SK-N-SH (cell line): ENCODE measurements around the gene LCE1D. TPM values are rescaled to one million over a fixed set of nuclear protein-coding genes. Genes with fewer than 3 reads are reported as not detected.

Experiments used
- CTCF ChIA-PET: fragments of 300-600, 350-600 bp; formaldehyde crosslinking; extraction: SDS; loops from one replicate; lab custom pipeline; 2021; lab: Yijun Ruan, JAX
- POLR2A ChIA-PET: fragments of 350-600 bp; sonication (Branson Sonifier 250); formaldehyde crosslinking; extraction: SDS; loops from one replicate; lab custom pipeline; 2020; ENCODE audit warnings: antibody characterized with exemption, inconsistent platforms; lab: Yijun Ruan, JAX
- DNase-seq: peaks from one replicate; pipeline ENCODE4 v3.0.0; 2012
- H2AFZ ChIP-seq: fragments of 200-600 bp; sonication (generic); 2 replicates; pipeline ENCODE4 v1.8.1; 2016; ENCODE audit warnings: antibody characterized with exemption, mild to moderate bottlenecking, low read depth
- H3F3A ChIP-seq: fragments of 200-600 bp; sonication (generic); replicated peaks from 2 replicates; pipeline ENCODE3; 2016; ENCODE audit warnings: antibody characterized with exemption, mild to moderate bottlenecking; ENCODE audit not compliant: insufficient read depth
- H3K27ac ChIP-seq, 2 experiments: fragments of 200-500 bp in 1 of 2; fragments of 200-600 bp in 1 of 2; sonication (Bioruptor generic) in 1 of 2; sonication (generic), shearing (Covaris generic) in 1 of 2; 2 replicates each; pipeline versions ENCODE4 v1.5.1 to v1.6.1; 2014 to 2016; ENCODE audit warnings: low read depth in 2 of 2, inconsistent platforms in 1 of 2, low read length in 1 of 2, mild to moderate bottlenecking in 1 of 2, mixed read lengths in 1 of 2
- H3K27me3 ChIP-seq: fragments of 200-600 bp; sonication (generic), shearing (Covaris generic); 2 replicates; pipeline ENCODE4 v1.6.1; 2016; ENCODE audit warnings: mixed run types; ENCODE audit not compliant: insufficient read depth
- H3K36me3 ChIP-seq, 2 experiments: fragments of 200-500 bp in 1 of 2; fragments of 200-600 bp in 1 of 2; sonication (Bioruptor generic) in 1 of 2; sonication (generic) in 1 of 2; replicated peaks in 1 of 2; 2 replicates each; pipeline versions ENCODE3 to v1.5.1; 2014 to 2016; ENCODE audit warnings: low read length in 1 of 2, mild to moderate bottlenecking in 1 of 2; ENCODE audit not compliant: insufficient read depth in 2 of 2, control insufficient read depth in 1 of 2
- H3K4me1 ChIP-seq, 2 experiments: fragments of 200-500 bp in 1 of 2; fragments of 200-600 bp in 1 of 2; sonication (Bioruptor generic) in 1 of 2; sonication (generic), shearing (Covaris generic) in 1 of 2; 2 replicates each; pipeline versions ENCODE4 v1.5.1 to v1.6.1; 2014 to 2016; ENCODE audit warnings: low read depth in 1 of 2, low read length in 1 of 2, mixed run types in 1 of 2; ENCODE audit not compliant: insufficient read depth in 2 of 2, control insufficient read depth in 1 of 2
- H3K4me2 ChIP-seq: fragments of 200-600 bp; sonication (generic), shearing (Covaris generic); 2 replicates; pipeline ENCODE4 v1.6.1; 2017; ENCODE audit warnings: mixed run types
- H3K4me3 ChIP-seq, 2 experiments: fragments of 200-500 bp in 1 of 2; fragments of 200-600 bp in 1 of 2; sonication (Bioruptor generic) in 1 of 2; sonication (generic), shearing (Covaris generic) in 1 of 2; 2 replicates each; pipeline versions ENCODE4 v1.5.1 to v1.8.1; 2014 to 2016; ENCODE audit warnings: low read depth in 2 of 2, inconsistent platforms in 1 of 2, low read length in 1 of 2, mild to moderate bottlenecking in 1 of 2, mixed read lengths in 1 of 2, moderate library complexity in 1 of 2
- H3K79me2 ChIP-seq: fragments of 200-600 bp; sonication (generic); 2 replicates; pipeline ENCODE4 v1.8.1; 2017; ENCODE audit warnings: mild to moderate bottlenecking; ENCODE audit not compliant: insufficient read depth
- H3K9ac ChIP-seq: fragments of 200-600 bp; sonication (generic); 2 replicates; pipeline ENCODE4 v1.6.1; 2017; ENCODE audit warnings: mixed run types
- H3K9me2 ChIP-seq: fragments of 200-600 bp; sonication (generic); 2 replicates; pipeline ENCODE4 v1.6.1; 2017; ENCODE audit warnings: mixed run types
- H3K9me3 ChIP-seq: fragments of 200-600 bp; sonication (generic); 2 replicates; pipeline ENCODE4 v1.6.1; 2017; ENCODE audit warnings: mixed run types, mild to moderate bottlenecking, moderate library complexity
- H4K20me1 ChIP-seq: fragments of 200-600 bp; sonication (generic); 2 replicates; pipeline ENCODE4 v1.6.1; 2017; ENCODE audit warnings: mild to moderate bottlenecking, mixed run types; ENCODE audit not compliant: insufficient read depth
- FOXJ3 ChIP-seq: sonication (generic); formaldehyde crosslinking; IDR thresholded peaks from 2 replicates; pipeline ENCODE4 v1.5.1; 2020; ENCODE audit warnings: mild to moderate bottlenecking, missing genetic modification reagents
- FOXM1 ChIP-seq: IDR thresholded peaks from 2 replicates; pipeline ENCODE4 v1.4.0; 2012; ENCODE audit warnings: low read depth, mild to moderate bottlenecking
- GABPA ChIP-seq: IDR thresholded peaks from 2 replicates; pipeline ENCODE4 v1.4.0; 2012; ENCODE audit warnings: low read depth, mild to moderate bottlenecking
- IRF3 ChIP-seq: fragments of 150-350 bp; IDR thresholded peaks from 2 replicates; pipeline ENCODE4 v1.6.1; 2016; ENCODE audit warnings: mild to moderate bottlenecking, low read depth, low read length
- MEF2A ChIP-seq: IDR thresholded peaks from 2 replicates; pipeline ENCODE4 v1.4.0; 2012; ENCODE audit warnings: low read depth, borderline replicate concordance
- NFIC ChIP-seq: IDR thresholded peaks from 2 replicates; pipeline ENCODE4 v1.4.0; 2012; ENCODE audit warnings: borderline replicate concordance
- NRF1 ChIP-seq: IDR thresholded peaks from 2 replicates; pipeline ENCODE4 v1.6.1; 2012; ENCODE audit warnings: low read depth, mild to moderate bottlenecking, low read length
- PBX3 ChIP-seq: IDR thresholded peaks from 2 replicates; pipeline ENCODE4; 2012
- POLR2AphosphoS5 ChIP-seq: IDR thresholded peaks from 2 replicates; pipeline ENCODE4 v1.6.1; 2012; ENCODE audit warnings: low read depth, low read length
- RAD21 ChIP-seq: IDR thresholded peaks from 2 replicates; pipeline ENCODE4 v1.6.1; 2012; ENCODE audit warnings: mild to moderate bottlenecking, low read length
- RCOR1 ChIP-seq: fragments of 150-350 bp; IDR thresholded peaks from 2 replicates; pipeline ENCODE4 v1.6.1; 2017; ENCODE audit warnings: antibody characterized with exemption, low read length
- REST ChIP-seq: IDR thresholded peaks from 2 replicates; pipeline ENCODE4 v1.6.1; 2012; ENCODE audit warnings: mild to moderate bottlenecking, low read depth, low read length, moderate library complexity
- RFX5 ChIP-seq: IDR thresholded peaks from 2 replicates; pipeline ENCODE4 v1.6.1; 2012; ENCODE audit warnings: mild to moderate bottlenecking, improper control_type of control experiment, low read length
- RXRA ChIP-seq: IDR thresholded peaks from 2 replicates; pipeline ENCODE4 v1.4.0; 2012; ENCODE audit warnings: low read depth, mild to moderate bottlenecking, borderline replicate concordance
- SIN3A ChIP-seq: IDR thresholded peaks from 2 replicates; pipeline ENCODE4 v1.6.1; 2012; ENCODE audit warnings: low read depth, mild to moderate bottlenecking, low read length, moderate library complexity, borderline replicate concordance
- SMC3 ChIP-seq: IDR thresholded peaks from 2 replicates; pipeline ENCODE4 v1.6.1; 2012; ENCODE audit warnings: low read depth, low read length, improper control_type of control experiment
- TAF1 ChIP-seq: IDR thresholded peaks from 2 replicates; pipeline ENCODE4 v1.6.1; 2012; ENCODE audit warnings: low read depth, mild to moderate bottlenecking, low read length, moderate library complexity, borderline replicate concordance
- TCF12 ChIP-seq: IDR thresholded peaks from 2 replicates; pipeline ENCODE4 v1.4.0; 2012
- USF1 ChIP-seq: IDR thresholded peaks from 2 replicates; pipeline ENCODE4 v1.4.0; 2012; ENCODE audit warnings: low read depth, borderline replicate concordance
- YY1 ChIP-seq: IDR thresholded peaks from 2 replicates; pipeline ENCODE4 v1.4.0; 2012; ENCODE audit warnings: low read depth, mild to moderate bottlenecking
- WGBS: methylation state at CpG from one replicate; pipeline ENCODE4 v1.1.6; 2017; ENCODE audit warnings: low lambda C conversion rate; 5-methylcytosine and 5-hydroxymethylcytosine counted together
- polyA plus RNA-seq, 3 experiments: library from polyadenylated mRNA; depleted of rRNA; stranded (reverse); fragments of >200 nt; gene quantifications; 2 replicates each; pipeline ENCODE4 v1.2.3, GENCODE V29; 2012

The LCE1D gene
- polyA plus RNA-seq, 1 of the 3 experiments (the other 2 are of a cell fraction), result not detected

- H3K36me3 ChIP-seq, result no peaks in the 10 kb centered on the region
- no peaks in the 10 kb centered on the region for H3F3A ChIP-seq
- H3K4me1 ChIP-seq, result no peaks in the 10 kb centered on the region
- 0% methylated on average over 1 of the region's 1 CpG for WGBS
- no peak overlapping the region for H3K9ac ChIP-seq
- H3K9me2 ChIP-seq, result no peaks in the 10 kb centered on the region
- H4K20me1 ChIP-seq, result no peaks in the 10 kb centered on the region
- ChIA-PET POLR2A (no interaction called here), CTCF (no interaction called here)
- H3K79me2 ChIP-seq, result no peaks in the 10 kb centered on the region
- H3K9me3 ChIP-seq, result no peaks in the 10 kb centered on the region
- no peak overlapping the region for H2AFZ ChIP-seq
- no peak overlapping the region for H3K4me3 ChIP-seq
- H3K27me3 ChIP-seq, result no peaks in the 10 kb centered on the region
- DNase-seq, result no peak
- H3K27ac ChIP-seq, result no peak overlapping the region
- TF ChIP-seq TCF12, result no peak
- TF ChIP-seq FOXJ3 (CRISPR knock-in tag), result no peak
- TF ChIP-seq SMC3, result no peak
- no peak for TF ChIP-seq RFX5
- TF ChIP-seq NRF1, result no peak
- TF ChIP-seq REST, result no peak
- H3K4me2 ChIP-seq, result no peak overlapping the region
Measured at GRCh38 chr1:152770411-152770810, 26.1 kb upstream of the LCE1D start.

GRCh38 chr1:152774875-152775274, 21.6 kb upstream of the LCE1D start, which contains the start of gene LCE1F:
LCE1F (plus strand) TSS chr1:152775140; CDS start chr1:152776372, 1,232 bp downstream.
- POLR2A ChIA-PET, result no interaction called here
- Histone ChIP-seq H3K4me2 (no peak within 1 kb of the TSS), H3K79me2 (no peaks in the 10 kb centered on the region), H2AFZ (no peak within 1 kb of the TSS), H3F3A (no peaks in the 10 kb centered on the region), H3K9me2 (no peaks in the 10 kb centered on the region), H3K9ac (no peak within 1 kb of the TSS), H3K27ac (no peak within 1 kb of the TSS), H3K4me1 (no peaks in the 10 kb centered on the region), H3K4me3 (no peak within 1 kb of the TSS), H4K20me1 (no peaks in the 10 kb centered on the region), H3K27me3 (peaks cover 8% of the 10 kb centered on the region; the same call in 1 of the 2 replicates), H3K36me3 (no peaks in the 10 kb centered on the region), H3K9me3 (no peaks in the 10 kb centered on the region)
- WGBS, result under 1% methylated on average over 6 of the region's 6 CpGs
- CTCF ChIA-PET, result no interaction called here
- no peak for DNase-seq
- TF ChIP-seq PBX3, result no peak
- no peak for TF ChIP-seq MEF2A
- TF ChIP-seq NFIC, result no peak
- no peak for TF ChIP-seq POLR2AphosphoS5
- TF ChIP-seq RXRA, result no peak
- no peak for TF ChIP-seq RCOR1
- TF ChIP-seq IRF3, result no peak
- no peak for TF ChIP-seq SIN3A
- no peak for TF ChIP-seq TAF1
- TF ChIP-seq USF1, result no peak
- TF ChIP-seq FOXM1, result no peak
- TF ChIP-seq YY1, result no peak
- no peak for TF ChIP-seq RAD21
- no peak for TF ChIP-seq RFX5
- no peak for TF ChIP-seq GABPA
